GM23248 (cell line): ENCODE measurements around the gene KISS1R.
"Not testable (repeated sequence)": the region's sequence is repeated elsewhere in the genome, so short reads cannot be mapped to it uniquely, and the experiment has no call there.

Experiments used
- EZH2 ChIP-seq: fragments of 200-600 bp; sonication (generic); IDR thresholded peaks from 2 replicates; pipeline ENCODE4 v1.6.1; 2018; ENCODE audit warnings: antibody characterized with exemption, mild to moderate bottlenecking; ENCODE audit not compliant: insufficient read depth, poor library complexity, severe bottlenecking
- EZH2phosphoT487 ChIP-seq: fragments of 200-600 bp; sonication (generic); IDR thresholded peaks from 2 replicates; pipeline ENCODE4 v1.6.1; 2018; ENCODE audit warnings: antibody characterized with exemption, moderate library complexity, mild to moderate bottlenecking, low read depth; ENCODE audit not compliant: insufficient read depth

DNA sequence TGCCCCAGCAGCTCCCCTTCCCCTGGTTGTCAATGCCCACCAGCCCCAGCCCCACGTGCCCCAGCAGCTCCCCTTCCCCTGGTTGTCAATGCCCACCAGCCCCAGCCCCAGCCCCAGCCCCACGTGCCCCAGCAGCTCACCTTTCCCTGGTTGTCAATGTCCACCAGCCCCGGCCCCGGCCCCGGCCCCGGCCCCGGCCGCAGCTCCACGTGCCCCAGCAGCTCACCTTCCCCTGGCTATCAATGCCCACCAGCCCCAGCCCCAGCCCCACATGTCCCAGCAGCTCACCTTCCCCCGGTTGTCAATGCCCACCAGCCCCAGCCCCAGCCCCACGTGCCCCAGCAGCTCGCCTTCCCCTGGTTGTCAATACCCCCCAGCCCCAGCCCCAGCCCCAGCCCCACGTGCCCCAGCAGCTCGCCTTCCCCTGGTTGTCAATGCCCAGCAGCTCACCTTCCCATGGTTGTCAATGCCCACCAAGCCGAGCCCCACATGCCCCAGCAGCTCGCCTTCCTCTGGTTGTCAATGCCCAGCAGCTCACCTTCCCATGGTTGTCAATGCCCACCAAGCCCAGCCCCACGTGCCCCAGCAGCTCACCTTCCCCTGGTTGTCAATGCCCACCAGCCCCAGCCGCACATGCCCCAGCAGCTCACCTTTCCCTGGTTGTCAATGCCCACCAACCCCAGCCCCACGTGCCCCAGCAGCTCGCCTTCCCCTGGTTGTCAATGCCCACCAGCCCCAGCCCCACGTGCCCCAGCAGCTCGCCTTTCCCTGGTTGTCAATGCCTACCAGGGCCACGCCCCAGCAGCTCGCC, 38.2 kb upstream of the KISS1R start:
- not testable (repeated sequence) for TF ChIP-seq EZH2, EZH2phosphoT487
